GM23338 (cell line): ENCODE data around the gene FOXP2. TPM values are rescaled to one million over a fixed set of nuclear protein-coding genes. Genes with fewer than 3 reads are reported as not detected.

Experiments
- ATAC-seq: fragments of 200-7000 bp; cut with Tn5 transposase; 3 replicates; pipeline ENCODE4 v1.9.1; 2020
- DNase-seq: peaks from one replicate; pipeline ENCODE4 v3.0.0-alpha.2; 2015; ENCODE audit warnings: low spot score
- H2AFZ ChIP-seq: fragments of 200-600 bp; sonication (generic); 2 replicates; pipeline ENCODE4 v1.8.0; 2016; ENCODE audit warnings: antibody characterized with exemption, mild to moderate bottlenecking, moderate library complexity
- H3F3A ChIP-seq: fragments of 200-600 bp; sonication (generic); replicated peaks from 2 replicates; pipeline ENCODE4 v1.8.0; 2017; ENCODE audit warnings: antibody characterized with exemption, mixed run types, low read depth
- H3K27ac ChIP-seq: fragments of 200-600 bp; sonication (generic); 2 replicates; pipeline ENCODE4 v1.6.1; 2016; ENCODE audit warnings: low read depth
- H3K27me3 ChIP-seq: fragments of 200-600 bp; sonication (generic); 2 replicates; pipeline ENCODE4 v1.8.0; 2016; ENCODE audit warnings: mild to moderate bottlenecking, mixed run types, moderate library complexity; ENCODE audit not compliant: insufficient read depth
- H3K36me3 ChIP-seq: fragments of 200-600 bp; sonication (generic); 2 replicates; pipeline ENCODE4 v1.8.0; 2016; ENCODE audit warnings: mild to moderate bottlenecking; ENCODE audit not compliant: insufficient read depth
- H3K4me1 ChIP-seq: fragments of 200-600 bp; sonication (generic); 2 replicates; pipeline ENCODE4 v1.8.0; 2016; ENCODE audit warnings: mild to moderate bottlenecking, moderate library complexity; ENCODE audit not compliant: insufficient read depth
- H3K4me2 ChIP-seq: fragments of 200-600 bp; sonication (generic); 2 replicates; pipeline ENCODE4 v1.7.1; 2017; ENCODE audit warnings: mixed run types
- H3K4me3 ChIP-seq: fragments of 200-600 bp; sonication (generic); 2 replicates; pipeline ENCODE4 v1.6.1; 2016; ENCODE audit warnings: mixed run types
- H3K79me2 ChIP-seq: fragments of 200-600 bp; sonication (generic); replicated peaks from 2 replicates; pipeline ENCODE4 v1.8.0; 2017; ENCODE audit warnings: mild to moderate bottlenecking; ENCODE audit not compliant: insufficient read depth
- H3K9me2 ChIP-seq: fragments of 200-600 bp; sonication (generic); 2 replicates; pipeline ENCODE4 v1.8.0; 2017; ENCODE audit not compliant: insufficient read depth
- H4K20me1 ChIP-seq: fragments of 200-600 bp; sonication (generic); replicated peaks from 2 replicates; pipeline ENCODE4 v1.8.0; 2017; ENCODE audit warnings: mild to moderate bottlenecking; ENCODE audit not compliant: insufficient read depth
- H3K27ac Mint-ChIP-seq: 2 replicates; pipeline ENCODE4 v1.8.0; 2020; ENCODE audit warnings: inconsistent platforms, mild to moderate bottlenecking, moderate library complexity, mixed read lengths
- H3K27me3 Mint-ChIP-seq: 3 replicates; pipeline ENCODE4 v1.8.0; 2022; ENCODE audit warnings: low read depth, mild to moderate bottlenecking, moderate library complexity, mixed read lengths, inconsistent platforms; ENCODE audit not compliant: insufficient read depth, poor library complexity
- H3K36me3 Mint-ChIP-seq: 3 replicates; pipeline ENCODE4 v1.8.0; 2021; ENCODE audit warnings: low read depth, mild to moderate bottlenecking, inconsistent platforms, moderate library complexity, mixed read lengths
- H3K4me1 Mint-ChIP-seq: 3 replicates; pipeline ENCODE4 v1.8.0; 2020; ENCODE audit warnings: mild to moderate bottlenecking, inconsistent platforms, mixed read lengths
- H3K4me3 Mint-ChIP-seq: 3 replicates; pipeline ENCODE4 v1.8.0; 2021; ENCODE audit warnings: moderate library complexity, mild to moderate bottlenecking, inconsistent platforms, mixed read lengths
- H3K9me3 Mint-ChIP-seq: 3 replicates; pipeline ENCODE4 v1.8.0; 2020; ENCODE audit warnings: moderate library complexity, mild to moderate bottlenecking, inconsistent platforms, mixed read lengths
- EZH2 ChIP-seq: fragments of 200-600 bp; sonication (generic); IDR thresholded peaks from one replicate; pipeline ENCODE4 v1.8.0; 2017; ENCODE audit warnings: antibody characterized with exemption, mild to moderate bottlenecking, low read depth; ENCODE audit not compliant: unreplicated experiment
- EZH2phosphoT487 ChIP-seq: fragments of 200-600 bp; sonication (generic); IDR thresholded peaks from one replicate; pipeline ENCODE4 v1.8.1; 2018; ENCODE audit warnings: antibody characterized with exemption; ENCODE audit not compliant: unreplicated experiment
- STAT1 ChIP-seq: IDR thresholded peaks from one replicate; pipeline ENCODE4 v1.6.1; 2016; ENCODE audit warnings: antibody characterized with exemption; ENCODE audit not compliant: unreplicated experiment
- polyA plus RNA-seq: library from polyadenylated mRNA; unstranded; fragments of >200 nt; fragmentation: Nextera tagmentation; extraction: Ambion mirVana; gene quantifications from 2 replicates; pipeline ENCODE4 v1.2.1, GENCODE V29; 2016
- total RNA-seq: library from RNA; depleted of rRNA; stranded (reverse); fragments of >200 nt; shearing (Covaris generic); gene quantifications from 2 replicates; pipeline ENCODE4 v1.2.3, GENCODE V29; 2014
- TF ChIP-seq, protein P1 (sequence below): IDR thresholded peaks from 2 replicates; pipeline ENCODE4 v1.6.1; 2016; ENCODE audit warnings: antibody characterized with exemption
- TF ChIP-seq, protein P2 (sequence below): IDR thresholded peaks from one replicate; pipeline ENCODE4 v1.6.1; 2018; ENCODE audit warnings: antibody characterized with exemption; ENCODE audit not compliant: unreplicated experiment
- TF ChIP-seq, protein P3 (sequence below), 2 experiments: fragments of 200-600 bp in 1 of 2; sonication (generic) in 1 of 2; conservative IDR thresholded peaks; 2 replicates each; pipeline versions ENCODE4 v1.5.1 to v1.6.1; 2016 to 2017; ENCODE audit warnings: antibody characterized with exemption in 2 of 2, low read depth in 2 of 2, mild to moderate bottlenecking in 2 of 2, moderate library complexity in 1 of 2

The FOXP2 gene
- total and polyA plus RNA-seq, 2 experiments from 2014 or later, result 0.03 to 0.24 TPM

DNA sequence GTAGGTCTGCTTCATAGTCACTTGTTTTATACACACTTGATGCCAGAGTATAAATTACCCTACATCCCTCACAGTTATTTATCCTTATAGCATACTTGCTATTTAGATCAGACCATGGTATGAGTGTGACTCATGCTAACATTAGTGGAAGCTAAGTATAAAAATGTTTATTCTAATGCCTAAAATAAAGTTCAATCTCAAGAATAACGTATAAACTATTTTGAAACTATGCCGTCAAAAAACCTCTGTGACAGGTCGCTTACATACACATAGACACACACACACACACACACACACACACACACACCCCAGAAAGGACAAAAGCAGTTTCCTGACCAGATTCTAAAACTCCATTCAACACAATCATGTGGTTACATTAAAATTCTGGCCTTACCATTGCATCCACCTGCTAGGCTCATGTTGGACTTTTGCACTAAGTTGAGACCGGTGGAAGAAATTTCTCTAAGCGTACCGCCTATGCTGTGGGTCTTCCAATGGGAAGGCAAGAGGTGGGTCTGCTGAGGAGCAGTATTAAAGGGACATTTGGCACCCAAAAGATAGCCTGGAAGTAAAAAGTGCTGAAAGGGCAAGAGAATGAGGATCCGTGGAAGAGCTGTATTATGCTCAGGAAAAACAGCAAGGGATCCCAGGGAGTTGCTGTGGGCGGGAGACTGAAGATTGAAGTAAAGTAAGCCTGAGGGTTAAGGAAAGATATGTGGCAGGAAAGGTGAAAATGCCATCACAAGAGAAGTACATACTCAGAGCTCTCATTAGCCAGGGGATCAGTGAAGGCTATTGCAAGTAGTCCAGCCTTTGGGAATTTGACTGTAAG lies 5.0 kb downstream of the FOXP2 start:
- Mint-ChIP-seq H3K27ac (peak overlapping the region; percentile 2; the same call in 1 of the 2 replicates), H3K27me3 (peaks cover 1% of the 10 kb centered on the region), H3K9me3 (no peaks in the 10 kb centered on the region), H3K36me3 (no peaks in the 10 kb centered on the region), H3K4me1 (peaks cover 11% of the 10 kb centered on the region), H3K4me3 (no peak overlapping the region)
- no peak overlapping the region for H3K27ac ChIP-seq
- no peaks in the 10 kb centered on the region for H3K79me2 ChIP-seq
- H3K4me3 ChIP-seq, result no peak overlapping the region
- no peak overlapping the region; the same call in 1 of the 2 replicates for H2AFZ ChIP-seq
- no peaks in the 10 kb centered on the region for H4K20me1 ChIP-seq
- H3K27me3 ChIP-seq, result no peaks in the 10 kb centered on the region
- peak; percentile 47 for ATAC-seq
- peak; percentile 17 for DNase-seq
- H3K4me1 ChIP-seq, result peaks cover 10% of the 10 kb centered on the region
- no peak for TF ChIP-seq EZH2
- TF ChIP-seq EZH2phosphoT487, result no peak
- TF ChIP-seq, protein P1, sequence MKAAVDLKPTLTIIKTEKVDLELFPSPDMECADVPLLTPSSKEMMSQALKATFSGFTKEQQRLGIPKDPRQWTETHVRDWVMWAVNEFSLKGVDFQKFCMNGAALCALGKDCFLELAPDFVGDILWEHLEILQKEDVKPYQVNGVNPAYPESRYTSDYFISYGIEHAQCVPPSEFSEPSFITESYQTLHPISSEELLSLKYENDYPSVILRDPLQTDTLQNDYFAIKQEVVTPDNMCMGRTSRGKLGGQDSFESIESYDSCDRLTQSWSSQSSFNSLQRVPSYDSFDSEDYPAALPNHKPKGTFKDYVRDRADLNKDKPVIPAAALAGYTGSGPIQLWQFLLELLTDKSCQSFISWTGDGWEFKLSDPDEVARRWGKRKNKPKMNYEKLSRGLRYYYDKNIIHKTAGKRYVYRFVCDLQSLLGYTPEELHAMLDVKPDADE, result no peak
- TF ChIP-seq, protein P2, sequence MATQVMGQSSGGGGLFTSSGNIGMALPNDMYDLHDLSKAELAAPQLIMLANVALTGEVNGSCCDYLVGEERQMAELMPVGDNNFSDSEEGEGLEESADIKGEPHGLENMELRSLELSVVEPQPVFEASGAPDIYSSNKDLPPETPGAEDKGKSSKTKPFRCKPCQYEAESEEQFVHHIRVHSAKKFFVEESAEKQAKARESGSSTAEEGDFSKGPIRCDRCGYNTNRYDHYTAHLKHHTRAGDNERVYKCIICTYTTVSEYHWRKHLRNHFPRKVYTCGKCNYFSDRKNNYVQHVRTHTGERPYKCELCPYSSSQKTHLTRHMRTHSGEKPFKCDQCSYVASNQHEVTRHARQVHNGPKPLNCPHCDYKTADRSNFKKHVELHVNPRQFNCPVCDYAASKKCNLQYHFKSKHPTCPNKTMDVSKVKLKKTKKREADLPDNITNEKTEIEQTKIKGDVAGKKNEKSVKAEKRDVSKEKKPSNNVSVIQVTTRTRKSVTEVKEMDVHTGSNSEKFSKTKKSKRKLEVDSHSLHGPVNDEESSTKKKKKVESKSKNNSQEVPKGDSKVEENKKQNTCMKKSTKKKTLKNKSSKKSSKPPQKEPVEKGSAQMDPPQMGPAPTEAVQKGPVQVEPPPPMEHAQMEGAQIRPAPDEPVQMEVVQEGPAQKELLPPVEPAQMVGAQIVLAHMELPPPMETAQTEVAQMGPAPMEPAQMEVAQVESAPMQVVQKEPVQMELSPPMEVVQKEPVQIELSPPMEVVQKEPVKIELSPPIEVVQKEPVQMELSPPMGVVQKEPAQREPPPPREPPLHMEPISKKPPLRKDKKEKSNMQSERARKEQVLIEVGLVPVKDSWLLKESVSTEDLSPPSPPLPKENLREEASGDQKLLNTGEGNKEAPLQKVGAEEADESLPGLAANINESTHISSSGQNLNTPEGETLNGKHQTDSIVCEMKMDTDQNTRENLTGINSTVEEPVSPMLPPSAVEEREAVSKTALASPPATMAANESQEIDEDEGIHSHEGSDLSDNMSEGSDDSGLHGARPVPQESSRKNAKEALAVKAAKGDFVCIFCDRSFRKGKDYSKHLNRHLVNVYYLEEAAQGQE, result no peak
- no peak overlapping the region for H3K4me2 ChIP-seq
- no peaks in the 10 kb centered on the region for H3K9me2 ChIP-seq
- H3K36me3 ChIP-seq, result no peaks in the 10 kb centered on the region
- H3F3A ChIP-seq, result no peaks in the 10 kb centered on the region

DNA sequence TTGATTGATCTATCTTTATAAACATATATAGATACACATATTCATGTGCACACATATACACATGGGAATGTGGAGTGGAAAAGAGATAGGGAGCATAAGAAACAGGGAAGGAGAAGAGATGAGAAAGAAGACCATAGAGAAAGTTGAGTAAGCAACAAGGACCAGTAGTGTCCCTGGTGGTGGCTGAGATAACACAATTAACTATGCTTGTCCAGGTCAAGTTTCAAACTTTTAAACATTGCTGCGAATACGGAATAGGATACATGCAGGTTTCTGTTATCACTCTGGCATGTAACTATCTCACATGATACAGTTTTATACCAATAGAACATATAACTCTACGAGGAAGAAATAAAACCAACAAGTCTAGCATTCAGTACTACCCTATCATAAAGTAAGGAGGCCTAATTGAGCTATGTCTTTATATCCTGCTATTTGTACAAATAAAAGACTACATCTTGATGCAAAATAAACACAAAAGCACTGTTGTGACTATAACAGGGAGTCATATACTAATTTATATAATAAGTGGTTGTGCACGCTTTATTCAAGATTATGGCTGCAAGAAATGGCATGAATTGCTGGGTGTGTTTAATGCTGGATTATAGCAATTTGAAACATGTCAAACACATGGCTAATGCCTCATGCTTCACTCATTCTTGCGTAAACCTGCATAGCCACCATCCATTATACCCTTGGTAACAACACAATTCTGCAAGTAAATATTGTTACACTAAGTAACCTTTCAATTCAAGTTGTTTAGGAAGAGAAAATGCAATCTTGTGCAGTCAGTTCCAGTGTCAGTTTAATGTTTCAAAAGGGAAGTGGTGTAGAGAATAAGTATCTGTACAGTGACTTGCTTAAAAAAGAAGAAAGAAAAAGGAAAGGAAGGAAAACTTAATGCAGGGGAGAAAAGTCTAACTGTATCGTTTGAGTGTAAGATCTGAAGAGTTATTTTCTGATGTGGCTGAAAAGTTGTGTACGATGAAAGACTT lies 8.2 kb downstream of the FOXP2 start:
- H2AFZ ChIP-seq, result no peak overlapping the region
- no peaks in the 10 kb centered on the region for H3K36me3 ChIP-seq
- no peak overlapping the region for H3K27ac Mint-ChIP-seq
- H3K4me3 Mint-ChIP-seq, result no peak overlapping the region
- no peaks in the 10 kb centered on the region for H3K36me3 Mint-ChIP-seq
- H3K9me3 Mint-ChIP-seq, result no peaks in the 10 kb centered on the region
- H3K4me1 Mint-ChIP-seq, result peaks cover 7% of the 10 kb centered on the region
- H3F3A ChIP-seq, result no peaks in the 10 kb centered on the region
- DNase-seq (peak; percentile 46), ATAC-seq (peak; percentile 57)
- H3K4me1 ChIP-seq, result no peaks in the 10 kb centered on the region; the same call in 1 of the 2 replicates
- no peak overlapping the region for H3K4me3 ChIP-seq
- H3K27me3 Mint-ChIP-seq, result peaks cover 1% of the 10 kb centered on the region
- H4K20me1 ChIP-seq, result no peaks in the 10 kb centered on the region
- H3K9me2 ChIP-seq, result no peaks in the 10 kb centered on the region
- no peaks in the 10 kb centered on the region for H3K79me2 ChIP-seq
- H3K27me3 ChIP-seq, result no peaks in the 10 kb centered on the region
- H3K4me2 ChIP-seq, result no peak overlapping the region
- TF ChIP-seq STAT1, result no peak
- TF ChIP-seq, protein P3, sequence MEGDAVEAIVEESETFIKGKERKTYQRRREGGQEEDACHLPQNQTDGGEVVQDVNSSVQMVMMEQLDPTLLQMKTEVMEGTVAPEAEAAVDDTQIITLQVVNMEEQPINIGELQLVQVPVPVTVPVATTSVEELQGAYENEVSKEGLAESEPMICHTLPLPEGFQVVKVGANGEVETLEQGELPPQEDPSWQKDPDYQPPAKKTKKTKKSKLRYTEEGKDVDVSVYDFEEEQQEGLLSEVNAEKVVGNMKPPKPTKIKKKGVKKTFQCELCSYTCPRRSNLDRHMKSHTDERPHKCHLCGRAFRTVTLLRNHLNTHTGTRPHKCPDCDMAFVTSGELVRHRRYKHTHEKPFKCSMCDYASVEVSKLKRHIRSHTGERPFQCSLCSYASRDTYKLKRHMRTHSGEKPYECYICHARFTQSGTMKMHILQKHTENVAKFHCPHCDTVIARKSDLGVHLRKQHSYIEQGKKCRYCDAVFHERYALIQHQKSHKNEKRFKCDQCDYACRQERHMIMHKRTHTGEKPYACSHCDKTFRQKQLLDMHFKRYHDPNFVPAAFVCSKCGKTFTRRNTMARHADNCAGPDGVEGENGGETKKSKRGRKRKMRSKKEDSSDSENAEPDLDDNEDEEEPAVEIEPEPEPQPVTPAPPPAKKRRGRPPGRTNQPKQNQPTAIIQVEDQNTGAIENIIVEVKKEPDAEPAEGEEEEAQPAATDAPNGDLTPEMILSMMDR (conservative IDR thresholded peaks at IDR 0.05; ENCODE audit: low read depth in 2 of 2), result peak; percentile 49 to 53
- no peak overlapping the region for H3K27ac ChIP-seq
